NB4 (cell line): ENCODE data around the gene USP48.

ENCODE experiments used
- DNase-seq: peaks from one replicate; pipeline ENCODE4 v3.0.0; 2010; ENCODE audit warnings: low read depth
- H3K4me3 ChIP-seq: one replicate; pipeline ENCODE4 v1.5.1; 2011; ENCODE audit warnings: mild to moderate bottlenecking, low read depth, low read length, moderate library complexity
- CTCF ChIP-seq: IDR thresholded peaks from one replicate; pipeline ENCODE4 v1.5.1; 2012; ENCODE audit warnings: low read depth, low read length
- MAX ChIP-seq: IDR thresholded peaks from 2 replicates; pipeline ENCODE4 v1.6.1; 2011; ENCODE audit warnings: low read depth, low read length
- MYC ChIP-seq: IDR thresholded peaks from 2 replicates; pipeline ENCODE4 v1.6.1; 2011; ENCODE audit warnings: low read depth, low read length
- POLR2A ChIP-seq: IDR thresholded peaks from 2 replicates; pipeline ENCODE4 v1.6.1; 2011; ENCODE audit warnings: mild to moderate bottlenecking; ENCODE audit not compliant: insufficient read length; ENCODE audit errors: extremely low read depth

Gene USP48

DNA sequence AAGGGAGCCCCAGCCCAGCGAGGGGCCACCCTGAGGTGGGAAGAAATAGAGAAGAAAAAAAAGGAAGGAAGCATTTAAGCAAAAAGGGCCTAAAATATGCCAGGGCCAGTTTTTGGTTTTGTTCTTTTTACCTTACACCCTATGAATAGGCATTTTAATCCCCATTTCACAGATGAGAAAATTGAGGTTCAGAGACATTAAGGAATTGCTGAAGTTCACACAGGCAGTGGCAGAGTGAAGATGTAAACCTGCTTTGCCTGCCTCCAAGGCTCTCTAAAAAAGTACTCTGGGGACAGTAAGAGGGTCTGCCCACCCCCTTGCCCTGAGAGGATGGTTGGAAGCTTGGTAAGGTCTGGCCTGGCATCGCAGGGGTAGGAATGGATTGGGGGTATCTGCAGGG is 133.6 kb downstream of the USP48 start:
- H3K4me3 ChIP-seq = no peak overlapping the region
- no peak for TF ChIP-seq MYC
- TF ChIP-seq CTCF = no peak
- no peak for TF ChIP-seq POLR2A
- TF ChIP-seq MAX = no peak
- no peak for DNase-seq

GRCh38 chr1:21648791-21649190 is 134.2 kb downstream of the USP48 start:
- no peak overlapping the region for H3K4me3 ChIP-seq
- DNase-seq = no peak
- TF ChIP-seq MYC = no peak
- no peak for TF ChIP-seq CTCF
- TF ChIP-seq MAX = no peak
- TF ChIP-seq POLR2A = no peak

- no peak overlapping the region for H3K4me3 ChIP-seq
- DNase-seq = no peak
- no peak for TF ChIP-seq POLR2A
These were observed 134.6 kb downstream of the USP48 start for GRCh38 chr1:21648352-21648730.

- peak; percentile 78 for DNase-seq
- no peak overlapping the region for H3K4me3 ChIP-seq
- peak; percentile 88 for TF ChIP-seq MAX
- peak; percentile 79 for TF ChIP-seq MYC
- no peak for TF ChIP-seq CTCF
These were observed 135.3 kb downstream of the USP48 start for GRCh38 chr1:21647431-21648351.

DNA sequence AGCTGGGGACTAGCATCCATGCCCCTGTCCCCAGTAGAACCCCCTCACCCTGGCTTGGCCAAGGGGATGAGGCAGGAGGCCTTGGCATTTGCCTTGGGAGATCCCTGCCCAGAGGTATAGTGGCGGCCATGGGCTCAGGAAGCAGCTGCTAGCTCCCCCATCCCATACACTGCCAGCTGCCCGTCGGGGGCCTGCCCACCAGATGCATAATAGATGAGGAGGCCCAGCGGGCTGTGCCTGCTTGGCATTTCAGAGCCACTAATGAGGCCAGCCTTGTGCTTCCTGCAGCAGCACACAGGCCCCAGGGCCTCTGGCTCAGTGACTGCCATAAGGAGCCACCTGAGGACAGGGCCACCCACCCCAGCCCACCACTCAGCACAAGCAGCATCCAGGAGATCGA is 137.4 kb downstream of the USP48 start:
- H3K4me3 ChIP-seq = no peak overlapping the region
- TF ChIP-seq MYC (no peak), MAX (no peak), POLR2A (no peak), CTCF (no peak)
- no peak for DNase-seq

DNA sequence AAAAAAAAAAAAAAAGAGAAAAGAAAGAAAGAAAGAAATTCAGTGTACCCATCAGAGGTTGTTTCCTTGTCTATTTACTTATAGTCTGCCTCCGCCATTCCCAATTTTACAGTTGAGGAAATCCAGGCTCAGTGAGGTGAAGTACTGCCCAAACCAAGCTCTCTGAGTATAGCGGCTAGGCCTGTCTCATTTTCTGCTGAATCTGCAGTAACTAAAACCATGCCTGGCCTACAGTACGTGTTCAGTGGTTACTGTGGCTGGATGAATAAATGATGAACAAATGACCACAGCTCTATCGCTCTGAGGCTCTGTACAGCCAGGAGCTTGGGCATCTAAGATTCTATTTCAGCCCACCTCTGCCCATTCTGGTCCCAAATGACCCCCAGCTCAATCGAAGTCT is 138.0 kb downstream of the USP48 start:
- DNase-seq = no peak
- H3K4me3 ChIP-seq = no peak overlapping the region
- no peak for TF ChIP-seq MYC
- TF ChIP-seq POLR2A = no peak
- TF ChIP-seq MAX = no peak
- no peak for TF ChIP-seq CTCF
